HG03378 (cell line): ENCODE data around the gene NTPCR.
"Not testable (repeated sequence)": the region's sequence is repeated elsewhere in the genome, so short reads cannot be mapped to it uniquely, and the experiment has no call there.

Experiments used
- ATAC-seq: cut with Tn5 transposase; IDR thresholded peaks from one replicate; pipeline ENCODE4 v1.9.1; 2021; ENCODE audit warnings: mild to moderate bottlenecking, moderate library complexity; ENCODE audit not compliant: unreplicated experiment

NTPCR gene

GRCh38 chr1:232950197-232951176, at the start of gene NTPCR:
TSS of gene NTPCR (plus strand) at chr1:232950611. CDS start at chr1:232950711, 100 bp downstream.
- peak; percentile 84 for ATAC-seq

GRCh38 chr1:232900818-232901217, 49.6 kb upstream of the NTPCR start:
- ATAC-seq, result no peak

GRCh38 chr1:232901255-232901654, 49.2 kb upstream of the NTPCR start:
- ATAC-seq, result no peak

- ATAC-seq, result no peak
These were observed 47.5 kb upstream of the NTPCR start for GRCh38 chr1:232902774-232903350.

- ATAC-seq, result no peak
These were observed 46.3 kb upstream of the NTPCR start for GRCh38 chr1:232904131-232904530.

GRCh38 chr1:232904566-232904965, 45.8 kb upstream of the NTPCR start:
- no peak for ATAC-seq

DNA sequence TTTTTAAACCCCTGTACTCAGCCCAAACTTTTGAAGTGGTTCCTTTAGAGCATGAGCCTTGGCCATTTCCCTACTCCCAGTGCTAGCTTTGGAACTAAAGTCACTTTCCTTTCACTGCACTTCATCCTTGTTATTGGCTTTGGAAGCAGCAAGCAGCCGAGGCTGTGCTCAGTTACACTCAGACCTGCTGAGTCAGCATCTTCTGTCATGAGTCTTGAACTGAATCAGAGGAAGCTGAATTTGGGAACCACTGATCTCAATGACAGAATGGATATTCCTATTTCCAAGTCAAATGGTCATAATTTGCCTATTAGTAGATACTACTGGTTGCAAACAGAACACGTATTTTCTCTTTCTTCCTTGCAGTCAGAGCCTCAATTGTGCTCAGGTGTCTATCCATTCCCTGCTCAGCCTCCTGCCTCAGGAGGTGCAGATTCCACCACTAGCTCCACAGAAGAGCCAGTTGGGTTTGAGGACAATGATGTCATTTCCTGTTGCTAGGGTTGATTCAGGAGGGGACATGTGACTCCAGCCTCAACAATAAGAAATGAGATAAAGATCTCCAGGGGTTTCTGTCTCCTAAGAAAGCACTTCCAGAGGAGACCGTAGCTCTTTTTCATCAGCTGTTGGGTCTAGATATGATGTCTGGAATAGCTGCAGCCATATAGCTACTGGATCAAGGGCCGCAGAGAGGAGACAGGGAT, 44.9 kb upstream of the NTPCR start:
- no peak for ATAC-seq

DNA sequence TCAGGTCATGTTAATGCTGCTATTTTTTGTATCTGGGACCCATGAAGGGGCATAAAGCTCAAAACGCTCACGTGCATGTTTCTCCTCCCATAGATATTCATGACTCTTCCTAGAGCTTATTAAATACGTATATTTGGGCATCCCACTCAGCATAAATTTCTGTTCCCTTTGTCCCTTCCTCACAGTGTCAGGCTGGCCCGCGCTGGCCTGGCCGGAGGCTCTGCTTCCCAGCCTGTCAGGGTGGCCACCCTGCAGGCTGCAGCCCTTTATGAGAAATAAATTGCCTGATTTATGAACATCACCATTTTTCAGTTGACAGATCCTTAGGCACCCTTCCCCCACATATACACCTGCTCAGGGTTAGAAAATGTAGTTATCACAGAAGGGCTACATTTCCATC, 44.0 kb upstream of the NTPCR start:
- ATAC-seq, result no peak

DNA sequence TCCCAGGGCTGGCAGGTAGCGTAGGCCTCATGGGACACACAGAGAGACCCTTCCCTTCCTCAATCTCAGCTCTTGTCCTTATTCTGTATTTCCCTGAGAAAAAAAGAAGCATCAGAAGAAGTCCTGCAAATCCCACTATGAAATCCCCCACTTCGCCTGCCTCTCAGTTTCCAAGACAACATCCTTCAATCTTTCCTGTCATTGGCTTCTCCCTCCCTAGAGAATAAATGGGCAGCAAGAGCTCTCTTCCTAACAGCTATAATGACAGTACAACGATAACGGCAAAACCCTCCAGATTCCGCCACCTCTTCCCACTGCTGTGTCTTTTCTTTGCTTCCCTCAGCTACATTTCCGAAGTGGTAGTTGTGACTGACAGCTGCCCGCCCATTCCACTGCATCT, 41.6 kb upstream of the NTPCR start:
- no peak for ATAC-seq

GRCh38 chr1:232909752-232910151, 40.7 kb upstream of the NTPCR start:
- no peak for ATAC-seq

- ATAC-seq, result no peak
These were observed 39.3 kb upstream of the NTPCR start for GRCh38 chr1:232911027-232911599.

GRCh38 chr1:232912845-232913580, 37.4 kb upstream of the NTPCR start:
- no peak for ATAC-seq

DNA sequence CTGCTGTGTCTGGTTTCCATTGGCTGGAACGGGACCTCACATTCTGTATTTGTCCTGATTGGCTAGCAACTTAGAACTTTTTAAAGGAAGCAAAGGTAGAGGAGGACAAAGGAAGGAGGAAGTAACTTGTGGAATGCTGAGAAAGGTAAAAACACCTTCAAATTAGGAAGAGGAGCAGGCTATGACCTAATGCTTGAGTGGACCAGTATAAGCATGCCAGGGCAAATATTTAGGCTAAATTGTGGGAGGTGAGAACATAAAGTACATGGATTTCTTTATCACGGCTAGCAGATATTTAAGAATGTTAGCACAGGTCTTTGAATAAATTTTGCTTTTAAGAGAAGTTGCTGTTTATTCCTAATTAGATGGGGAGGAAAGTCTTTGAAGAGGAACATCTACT, 36.1 kb upstream of the NTPCR start:
- not testable (repeated sequence) for ATAC-seq

GRCh38 chr1:232915212-232915611, 35.2 kb upstream of the NTPCR start:
- no peak for ATAC-seq

DNA sequence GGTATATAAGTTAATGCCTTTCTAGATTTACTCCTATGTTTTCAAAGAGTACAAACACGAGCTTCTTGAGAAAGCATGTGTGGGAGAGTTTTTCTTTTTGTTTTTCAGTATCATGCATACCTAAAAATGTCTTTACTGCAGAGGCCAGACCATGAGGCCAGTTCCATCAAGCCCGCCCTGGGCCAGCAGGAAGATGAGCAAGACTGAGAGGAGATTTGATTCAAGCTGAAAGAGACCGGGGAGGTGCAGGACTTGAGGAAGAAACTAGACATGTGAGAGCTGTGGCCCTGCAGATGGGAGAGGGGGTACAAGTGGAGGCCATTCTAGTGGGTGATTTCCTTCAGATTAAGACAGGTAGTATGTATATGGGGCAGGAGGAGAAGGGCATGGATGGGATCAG, 33.4 kb upstream of the NTPCR start:
- ATAC-seq, result no peak

GRCh38 chr1:232921381-232921780, 29.0 kb upstream of the NTPCR start:
- ATAC-seq, result no peak

DNA sequence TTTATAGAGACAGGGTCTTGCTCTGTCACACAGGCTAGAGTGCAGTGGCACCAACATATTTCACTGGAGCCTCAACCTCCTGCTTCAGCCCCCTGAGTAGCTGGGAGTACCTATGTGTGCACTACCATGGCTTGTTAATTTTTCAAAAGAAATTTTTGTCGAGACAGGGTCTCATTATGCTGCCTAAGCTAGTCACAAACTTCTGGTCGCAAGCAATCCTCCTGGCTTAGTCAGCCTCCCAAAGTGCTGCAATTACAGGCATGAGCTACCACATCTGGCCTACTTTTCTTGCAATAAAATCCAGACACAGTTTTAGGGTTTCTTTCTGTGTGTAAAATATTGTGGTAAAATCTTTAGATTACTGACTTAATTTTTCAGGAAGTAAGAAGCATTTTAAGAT, 27.9 kb upstream of the NTPCR start:
- ATAC-seq, result no peak

DNA sequence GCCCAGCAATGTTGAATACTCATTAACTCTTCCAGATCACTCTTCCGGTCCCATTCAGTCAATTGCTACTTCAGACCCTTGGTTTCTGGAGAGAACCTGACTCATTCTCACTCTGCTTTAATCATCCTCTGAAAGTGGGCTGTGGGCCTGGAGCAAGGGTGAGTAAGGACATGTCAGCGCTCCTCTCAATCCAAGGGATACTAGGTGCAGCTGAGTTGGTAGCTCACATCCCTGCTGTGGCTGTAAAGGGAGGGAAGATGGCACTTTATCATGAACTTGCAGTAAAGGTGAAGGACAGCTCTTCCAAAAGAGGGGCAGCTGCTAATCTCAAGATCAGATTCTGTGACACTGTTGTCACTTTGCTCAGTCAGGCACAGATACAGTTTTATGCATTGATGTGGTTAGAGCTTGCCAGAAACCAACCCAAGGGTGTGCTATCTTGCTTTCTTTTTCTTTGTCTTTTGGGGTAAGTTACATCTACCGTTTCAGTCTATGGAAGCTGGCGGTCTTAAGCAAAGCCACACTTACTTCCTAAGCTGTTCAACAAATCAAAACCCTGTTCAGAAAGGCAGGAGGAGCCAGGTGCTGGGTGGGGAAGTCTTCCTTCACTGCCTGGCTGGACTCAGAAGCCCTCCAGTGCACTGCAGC, 26.5 kb upstream of the NTPCR start:
- ATAC-seq, result no peak

- no peak for ATAC-seq
These were observed 25.5 kb upstream of the NTPCR start for GRCh38 chr1:232924874-232925273.
